DND-41 (cell line): ENCODE data around the gene COL20A1.

Experiments
- EZH2 ChIP-seq: IDR thresholded peaks from 3 replicates; pipeline ENCODE4 v1.6.1; 2012; ENCODE audit warnings: borderline replicate concordance, low read depth, mild to moderate bottlenecking, moderate library complexity, low read length, inconsistent platforms; ENCODE audit not compliant: severe bottlenecking
- TF ChIP-seq, protein P1 (sequence below): IDR thresholded peaks from 2 replicates; pipeline ENCODE4 v1.5.1; 2012; ENCODE audit warnings: borderline replicate concordance, low read length, moderate library complexity, mild to moderate bottlenecking; ENCODE audit not compliant: poor library complexity, severe bottlenecking; ENCODE audit errors: extremely low read depth

DNA sequence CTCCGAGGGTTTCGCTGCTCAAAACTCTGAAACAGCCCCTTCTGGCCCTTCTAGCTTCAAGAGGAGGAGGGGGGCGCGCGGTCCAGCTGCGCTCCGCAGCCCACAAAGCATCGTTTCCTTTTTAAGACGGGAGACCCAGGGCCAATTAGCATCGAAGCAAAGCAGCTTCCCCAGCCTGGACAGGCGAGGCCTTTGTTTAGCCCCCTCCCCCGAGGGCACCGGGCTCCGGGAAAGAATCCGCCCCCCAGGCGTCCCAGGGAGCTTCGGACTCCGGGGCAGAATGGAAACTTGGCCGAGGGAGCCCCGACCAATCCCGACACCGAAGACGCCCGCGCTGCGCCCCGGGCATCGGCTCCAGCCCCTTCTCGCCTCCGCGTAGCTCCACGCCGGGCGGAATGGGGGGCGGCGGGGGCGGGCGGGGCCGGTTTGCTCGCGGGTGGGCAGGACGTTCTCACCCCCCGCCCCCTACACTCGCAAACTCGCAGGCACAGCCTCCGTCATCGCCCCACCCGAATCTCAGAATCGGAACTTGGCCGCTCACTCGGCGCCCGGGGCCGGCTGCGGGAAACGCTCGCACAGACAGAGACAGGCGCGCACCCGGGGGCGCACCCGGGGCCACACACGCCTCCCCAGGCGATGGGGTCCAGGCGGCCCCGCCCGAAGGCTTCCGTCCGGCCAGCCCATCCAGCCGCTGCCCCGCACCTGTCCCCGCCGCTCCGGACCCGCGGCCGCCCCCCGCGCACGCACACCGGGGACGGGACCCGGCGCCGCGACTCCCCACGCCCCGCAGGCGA, 39.4 kb upstream of the COL20A1 start:
- no peak for TF ChIP-seq EZH2
- TF ChIP-seq, protein P1, sequence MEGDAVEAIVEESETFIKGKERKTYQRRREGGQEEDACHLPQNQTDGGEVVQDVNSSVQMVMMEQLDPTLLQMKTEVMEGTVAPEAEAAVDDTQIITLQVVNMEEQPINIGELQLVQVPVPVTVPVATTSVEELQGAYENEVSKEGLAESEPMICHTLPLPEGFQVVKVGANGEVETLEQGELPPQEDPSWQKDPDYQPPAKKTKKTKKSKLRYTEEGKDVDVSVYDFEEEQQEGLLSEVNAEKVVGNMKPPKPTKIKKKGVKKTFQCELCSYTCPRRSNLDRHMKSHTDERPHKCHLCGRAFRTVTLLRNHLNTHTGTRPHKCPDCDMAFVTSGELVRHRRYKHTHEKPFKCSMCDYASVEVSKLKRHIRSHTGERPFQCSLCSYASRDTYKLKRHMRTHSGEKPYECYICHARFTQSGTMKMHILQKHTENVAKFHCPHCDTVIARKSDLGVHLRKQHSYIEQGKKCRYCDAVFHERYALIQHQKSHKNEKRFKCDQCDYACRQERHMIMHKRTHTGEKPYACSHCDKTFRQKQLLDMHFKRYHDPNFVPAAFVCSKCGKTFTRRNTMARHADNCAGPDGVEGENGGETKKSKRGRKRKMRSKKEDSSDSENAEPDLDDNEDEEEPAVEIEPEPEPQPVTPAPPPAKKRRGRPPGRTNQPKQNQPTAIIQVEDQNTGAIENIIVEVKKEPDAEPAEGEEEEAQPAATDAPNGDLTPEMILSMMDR, result no peak
